Thyroid gland (tissue), 4 donors: Measurements from ENCODE around the gene WDFY2.

Experiments used
- CTCF ChIP-seq, 6 experiments: fragments of 200-600 bp in 3 of 6; fragments of 450-650 bp in 3 of 6; sonication (generic) in 3 of 6; IDR thresholded peaks; one replicate each; pipeline ENCODE4 v1.5.1; 2016 to 2019; ENCODE audit warnings: antibody characterized with exemption in 6 of 6, mild to moderate bottlenecking in 2 of 6, inconsistent platforms in 1 of 6, moderate library complexity in 1 of 6
- POLR2A ChIP-seq, 2 donors: fragments of 450-650 bp; IDR thresholded peaks; one replicate each; pipeline ENCODE4 v1.6.1; 2017; ENCODE audit warnings: antibody characterized with exemption in 2 of 2, mild to moderate bottlenecking in 2 of 2, moderate library complexity in 1 of 2

DNA sequence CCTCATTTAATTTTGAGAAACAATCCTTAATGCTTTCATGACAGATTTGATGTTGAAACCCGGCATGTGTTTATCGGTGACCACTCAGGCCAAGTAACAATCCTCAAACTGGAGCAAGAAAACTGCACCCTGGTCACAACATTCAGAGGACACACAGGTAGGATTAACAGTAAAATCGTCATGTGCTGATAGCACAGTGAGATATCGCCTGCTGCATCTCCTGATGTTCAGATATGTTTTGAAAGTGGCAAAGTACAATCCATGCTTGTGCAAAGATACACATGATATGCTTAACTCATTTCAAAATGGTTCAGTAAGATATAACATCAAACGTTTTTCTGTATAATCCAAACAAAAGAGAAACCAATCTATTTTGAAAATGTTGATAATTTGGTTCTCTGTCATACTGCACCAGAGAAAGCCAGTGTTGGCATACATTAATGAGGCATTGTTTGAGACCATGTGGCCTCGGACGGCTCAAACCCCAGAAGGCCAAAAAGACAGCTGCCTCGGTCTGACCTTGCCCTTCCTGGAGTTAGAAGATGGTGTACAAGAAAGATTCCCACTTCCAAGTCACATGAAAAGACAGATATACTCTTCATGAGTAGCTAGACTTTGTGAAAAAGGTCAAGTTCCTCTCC is 143.5 kb downstream of the WDFY2 start:
- TF ChIP-seq CTCF (IDR thresholded peaks at IDR 0.05) = no peak
- no peak for TF ChIP-seq POLR2A (IDR thresholded peaks at IDR 0.05)
